HG03571 (cell line): Measurements from ENCODE around the gene PAM16.

Experiments
- ATAC-seq: cut with Tn5 transposase; IDR thresholded peaks from one replicate; pipeline ENCODE4 v1.9.1; 2021; ENCODE audit not compliant: unreplicated experiment

PAM16 gene

GRCh38 chr16:4383591-4384444 is 32.7 kb upstream of the PAM16 start:
- ATAC-seq: no peak

GRCh38 chr16:4382795-4383357 is 31.8 kb upstream of the PAM16 start:
- ATAC-seq: no peak

GRCh38 chr16:4381935-4382794 is 31.0 kb upstream of the PAM16 start:
- ATAC-seq: no peak

- no peak for ATAC-seq
These were observed 30.2 kb upstream of the PAM16 start for GRCh38 chr16:4381072-4381934.

GRCh38 chr16:4380119-4381063 is 29.3 kb upstream of the PAM16 start:
- no peak for ATAC-seq

- no peak for ATAC-seq
These were observed 28.0 kb upstream of the PAM16 start for GRCh38 chr16:4378999-4379690.

GRCh38 chr16:4378161-4378666 is 27.1 kb upstream of the PAM16 start:
- no peak for ATAC-seq

GRCh38 chr16:4377573-4378154 is 26.5 kb upstream of the PAM16 start:
- ATAC-seq: no peak

GRCh38 chr16:4376893-4377572 is 25.9 kb upstream of the PAM16 start:
- ATAC-seq: no peak

GRCh38 chr16:4376126-4376892 is 25.2 kb upstream of the PAM16 start:
- no peak for ATAC-seq

GRCh38 chr16:4375717-4376116 is 24.6 kb upstream of the PAM16 start:
- ATAC-seq: no peak

- no peak for ATAC-seq
These were observed 23.0 kb upstream of the PAM16 start for GRCh38 chr16:4373909-4374742.

GRCh38 chr16:4373356-4373908 is 22.3 kb upstream of the PAM16 start:
- ATAC-seq: no peak

- no peak for ATAC-seq
These were observed 21.6 kb upstream of the PAM16 start for GRCh38 chr16:4372578-4373355.

GRCh38 chr16:4372001-4372577 is 21.0 kb upstream of the PAM16 start:
- no peak for ATAC-seq
